Uterine smooth muscle cell (primary cell): ENCODE measurements around the gene ADIG. TPM values are rescaled to one million over a fixed set of nuclear protein-coding genes. Genes with fewer than 3 reads are reported as not detected.

Experiments used
- total RNA-seq: library from RNA; depleted of rRNA; stranded (reverse); fragments of >200 nt; gene quantifications from 2 replicates; pipeline ENCODE4 v1.2.3, GENCODE V29; 2014

The ADIG gene
- total RNA-seq = not detected in 2 replicates

GRCh38 chr20:38581013-38581412, at the start of gene ADIG:
Gene ADIG, plus strand, starts transcription at chr20:38581197. Its CDS starts 54 bp downstream, at chr20:38581251.

DNA sequence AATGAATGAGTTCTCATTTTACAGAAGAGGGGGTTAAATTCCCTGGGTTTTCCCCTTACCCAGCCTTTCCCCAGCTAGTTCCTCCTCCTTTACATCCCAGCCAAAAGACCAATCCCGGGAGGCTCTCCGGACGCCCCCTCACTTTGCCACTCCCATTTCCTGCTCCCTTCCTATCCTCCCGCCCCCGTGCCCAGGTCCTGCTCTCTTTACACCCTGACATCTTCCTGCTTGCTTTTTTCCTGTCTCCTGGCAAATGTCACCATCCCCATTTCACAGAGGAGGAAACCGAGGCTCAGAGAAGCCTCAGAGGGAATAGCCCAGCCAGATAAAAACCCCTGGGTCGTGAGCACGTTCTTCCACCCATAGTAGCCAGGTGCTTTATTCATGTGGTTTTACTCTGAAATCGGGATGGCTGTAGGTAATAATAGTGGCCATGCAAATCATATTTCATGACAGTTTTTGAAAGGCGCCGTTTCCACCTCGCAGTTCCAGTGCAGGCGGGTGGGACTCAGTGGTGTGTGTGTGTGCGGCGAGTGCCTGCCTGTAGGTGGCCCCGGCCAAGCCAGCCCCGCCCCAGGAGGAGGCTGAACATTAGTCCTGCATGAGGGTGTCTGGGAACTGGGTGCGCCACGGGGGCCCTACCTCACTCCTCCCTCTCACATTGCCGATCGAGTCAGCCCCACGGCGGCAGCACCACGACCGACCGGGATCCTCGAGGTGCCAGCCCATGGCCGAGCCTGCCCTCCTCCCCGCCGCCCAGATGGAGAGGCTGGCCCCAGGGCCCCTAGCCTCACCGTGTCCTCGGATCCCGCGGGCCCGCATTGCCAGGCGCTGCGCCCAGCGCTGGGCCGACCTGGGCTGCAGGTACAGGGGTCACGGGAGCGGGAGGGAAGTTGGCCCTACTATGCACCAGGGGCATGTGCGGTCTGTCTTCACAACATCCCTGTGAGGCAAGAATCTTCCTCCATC, 20.5 kb downstream of the ADIG start, which contains the start of gene ARHGAP40:
Gene ARHGAP40 (plus strand): TSS at position 594 of the 969 bp plus-strand sequence.

Other genes starting within 250 kb of the ADIG start
- not detected in 2 replicates for gene LBP, start 234.7 kb upstream of the ADIG start, total RNA-seq
- gene SNHG17, start 145.9 kb upstream of the ADIG start, total RNA-seq = 7.6 and 11.5 TPM in 2 replicates
- 28.3 and 32.7 TPM in 2 replicates for gene RALGAPB, start 108.4 kb upstream of the ADIG start, total RNA-seq
- gene ARHGAP40, start 20.6 kb downstream of the ADIG start, total RNA-seq = under 0.01 TPM in 1 of 2 replicates, not detected in the other
- not detected in 2 replicates for gene SLC32A1, start 143.3 kb downstream of the ADIG start, total RNA-seq
- gene ACTR5, start 167.3 kb downstream of the ADIG start, total RNA-seq = 7.6 and 8.9 TPM in 2 replicates
- gene PPP1R16B, start 224.5 kb downstream of the ADIG start, total RNA-seq = 0.12 and 5.3 TPM in 2 replicates